OCI-LY7 (cell line): Measurements from ENCODE around the gene FAM117A. TPM values are rescaled to one million over a fixed set of nuclear protein-coding genes. Genes with fewer than 3 reads are reported as not detected.
"Not testable (repeated sequence)": the region's sequence is repeated elsewhere in the genome, so short reads cannot be mapped to it uniquely, and the experiment has no call there.

Source experiments
- BruUV-seq: library from RNA; stranded (reverse); fragments of 400-500 nt; replicated peaks from 2 replicates; lab custom pipeline; 2021; lab: Mats Ljungman, UMichigan
- CTCF ChIA-PET: fragments of 300-600 bp; sonication (Branson Sonifier 250); formaldehyde crosslinking; loops from one replicate; lab custom pipeline; 2022; ENCODE audit warnings: antibody characterized with exemption; ENCODE audit not compliant: unreplicated experiment; lab: Charles Lee
- POLR2A ChIA-PET: fragments of 300-600 bp; sonication (Branson Sonifier 250); formaldehyde crosslinking; loops from one replicate; lab custom pipeline; 2022; ENCODE audit warnings: antibody characterized with exemption; lab: Charles Lee
- DNase-seq: peaks from one replicate; pipeline ENCODE4 v3.0.0-alpha.2; 2015; ENCODE audit warnings: low spot score
- H2AFZ ChIP-seq: fragments of 200-600 bp; sonication (generic), shearing (Covaris generic); 2 replicates; pipeline ENCODE4 v1.6.1; 2014; ENCODE audit warnings: mild to moderate bottlenecking, antibody characterized with exemption, low read length, moderate library complexity
- H3K27ac ChIP-seq: fragments of 200-600 bp; sonication (generic); 2 replicates; pipeline ENCODE4 v1.5.1; 2014; ENCODE audit warnings: mixed run types, low read depth, mild to moderate bottlenecking, moderate library complexity, low read length, inconsistent platforms; ENCODE audit not compliant: poor library complexity, severe bottlenecking
- H3K36me3 ChIP-seq: fragments of 200-600 bp; sonication (generic); 2 replicates; pipeline ENCODE4 v1.6.1; 2014; ENCODE audit warnings: mild to moderate bottlenecking, antibody characterized with exemption, low read length, moderate library complexity, mixed read lengths; ENCODE audit not compliant: insufficient read depth
- H3K4me1 ChIP-seq: fragments of 200-600 bp; sonication (generic); 2 replicates; pipeline ENCODE4 v1.5.1; 2014; ENCODE audit warnings: mild to moderate bottlenecking, low read length; ENCODE audit not compliant: insufficient read depth, poor library complexity, severe bottlenecking
- H3K4me2 ChIP-seq: fragments of 200-600 bp; sonication (generic); 2 replicates; pipeline ENCODE4 v1.6.1; 2014; ENCODE audit warnings: mild to moderate bottlenecking, low read length
- H3K4me3 ChIP-seq: fragments of 200-600 bp; sonication (generic); 2 replicates; pipeline ENCODE4 v1.5.1; 2014; ENCODE audit warnings: mild to moderate bottlenecking, low read depth, low read length; ENCODE audit not compliant: poor library complexity, severe bottlenecking
- H3K79me2 ChIP-seq: fragments of 200-600 bp; sonication (generic); 2 replicates; pipeline ENCODE4 v1.6.1; 2016; ENCODE audit warnings: low read depth, mild to moderate bottlenecking, low read length, moderate library complexity, mixed read lengths; ENCODE audit not compliant: insufficient read depth
- H3K9me2 ChIP-seq: fragments of 200-600 bp; sonication (generic); 2 replicates; pipeline ENCODE4 v1.6.1; 2016; ENCODE audit warnings: mild to moderate bottlenecking, low read length, mixed read lengths; ENCODE audit not compliant: insufficient read depth
- H3K9me3 ChIP-seq: fragments of 200-600 bp; sonication (generic); 2 replicates; pipeline ENCODE4 v1.6.1; 2014; ENCODE audit warnings: mild to moderate bottlenecking, mixed run types, low read length, mixed read lengths
- H4K20me1 ChIP-seq: fragments of 200-600 bp; sonication (generic); 2 replicates; pipeline ENCODE4 v1.6.1; 2014; ENCODE audit warnings: mild to moderate bottlenecking, antibody characterized with exemption, low read length, moderate library complexity, mixed read lengths; ENCODE audit not compliant: insufficient read depth
- EZH2phosphoT487 ChIP-seq: fragments of 200-600 bp; sonication (generic); IDR thresholded peaks from 2 replicates; pipeline ENCODE4 v1.6.1; 2018; ENCODE audit warnings: low read depth, borderline replicate concordance, mild to moderate bottlenecking, mixed run types, antibody characterized with exemption, low read length, moderate library complexity, mixed read lengths
- intact Hi-C: fragments of 100-400 bp; cut with micrococcal nuclease; formaldehyde crosslinking; loops from one replicate; pipeline ENCODE4 v1.10.0; 2022; ENCODE audit not compliant: unreplicated experiment
- total RNA-seq, 2 experiments: library from RNA; depleted of rRNA in 1 of 2; stranded (reverse); fragments of >200 nt in 1 of 2; shearing (Covaris generic) in 1 of 2; gene quantifications; 2 replicates each; pipeline ENCODE4 v1.2.3, GENCODE V29; 2014 to 2022
- TF ChIP-seq, protein P1 (sequence below): fragments of 200-600 bp; sonication (generic); conservative IDR thresholded peaks from 2 replicates; pipeline ENCODE4 v1.5.1; 2014; ENCODE audit warnings: mild to moderate bottlenecking, antibody characterized with exemption, low read length, moderate library complexity, mixed read lengths

Gene FAM117A
- total RNA-seq, 2 experiments from 2014 or later = 40.4 to 44.3 TPM

DNA sequence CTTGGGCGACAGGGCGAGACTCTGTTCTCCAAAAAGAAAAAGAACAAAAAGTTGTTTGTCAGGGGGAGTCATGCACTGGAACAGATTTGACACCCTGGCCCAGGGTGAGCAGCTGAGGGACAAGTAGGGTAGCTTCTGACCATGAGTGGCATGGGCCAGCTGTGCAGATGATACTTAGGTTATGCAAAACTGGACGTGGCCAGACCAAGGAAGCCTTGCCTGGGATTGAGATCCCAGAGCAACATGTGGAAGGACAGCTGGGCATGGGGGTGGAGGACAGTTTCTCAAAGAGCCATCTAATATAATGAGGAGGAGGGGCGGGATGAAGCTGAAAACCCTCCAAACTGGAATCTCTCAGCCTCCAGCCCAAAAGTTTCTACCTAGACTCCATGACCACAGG is 36.6 kb downstream of the FAM117A start:
- no peak overlapping the region for H3K4me3 ChIP-seq
- peaks cover 92% of the 10 kb centered on the region for H3K36me3 ChIP-seq
- no TSS peak for BruUV-seq
- no peak overlapping the region for H2AFZ ChIP-seq
- TF ChIP-seq, protein P1, sequence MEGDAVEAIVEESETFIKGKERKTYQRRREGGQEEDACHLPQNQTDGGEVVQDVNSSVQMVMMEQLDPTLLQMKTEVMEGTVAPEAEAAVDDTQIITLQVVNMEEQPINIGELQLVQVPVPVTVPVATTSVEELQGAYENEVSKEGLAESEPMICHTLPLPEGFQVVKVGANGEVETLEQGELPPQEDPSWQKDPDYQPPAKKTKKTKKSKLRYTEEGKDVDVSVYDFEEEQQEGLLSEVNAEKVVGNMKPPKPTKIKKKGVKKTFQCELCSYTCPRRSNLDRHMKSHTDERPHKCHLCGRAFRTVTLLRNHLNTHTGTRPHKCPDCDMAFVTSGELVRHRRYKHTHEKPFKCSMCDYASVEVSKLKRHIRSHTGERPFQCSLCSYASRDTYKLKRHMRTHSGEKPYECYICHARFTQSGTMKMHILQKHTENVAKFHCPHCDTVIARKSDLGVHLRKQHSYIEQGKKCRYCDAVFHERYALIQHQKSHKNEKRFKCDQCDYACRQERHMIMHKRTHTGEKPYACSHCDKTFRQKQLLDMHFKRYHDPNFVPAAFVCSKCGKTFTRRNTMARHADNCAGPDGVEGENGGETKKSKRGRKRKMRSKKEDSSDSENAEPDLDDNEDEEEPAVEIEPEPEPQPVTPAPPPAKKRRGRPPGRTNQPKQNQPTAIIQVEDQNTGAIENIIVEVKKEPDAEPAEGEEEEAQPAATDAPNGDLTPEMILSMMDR = no peak
- TF ChIP-seq EZH2phosphoT487 = no peak
- CTCF ChIA-PET = no interaction called here
- POLR2A ChIA-PET = interaction anchor here (1.0 kb wide), 1 partner anchor 37 kb away, joined by 5 read pairs; the partner anchor contains the start of gene FAM117A
- H3K4me2 ChIP-seq = no peak overlapping the region
- intact Hi-C loops = no loop called here
- H3K9me2 ChIP-seq = no peaks in the 10 kb centered on the region
- H3K27ac ChIP-seq = no peak overlapping the region
- no peaks in the 10 kb centered on the region; the same call in 1 of the 2 replicates for H4K20me1 ChIP-seq
- H3K4me1 ChIP-seq = no peaks in the 10 kb centered on the region
- no peak for DNase-seq
- H3K9me3 ChIP-seq = no peaks in the 10 kb centered on the region
- peaks cover 4% of the 10 kb centered on the region; the same call in 1 of the 2 replicates for H3K79me2 ChIP-seq

DNA sequence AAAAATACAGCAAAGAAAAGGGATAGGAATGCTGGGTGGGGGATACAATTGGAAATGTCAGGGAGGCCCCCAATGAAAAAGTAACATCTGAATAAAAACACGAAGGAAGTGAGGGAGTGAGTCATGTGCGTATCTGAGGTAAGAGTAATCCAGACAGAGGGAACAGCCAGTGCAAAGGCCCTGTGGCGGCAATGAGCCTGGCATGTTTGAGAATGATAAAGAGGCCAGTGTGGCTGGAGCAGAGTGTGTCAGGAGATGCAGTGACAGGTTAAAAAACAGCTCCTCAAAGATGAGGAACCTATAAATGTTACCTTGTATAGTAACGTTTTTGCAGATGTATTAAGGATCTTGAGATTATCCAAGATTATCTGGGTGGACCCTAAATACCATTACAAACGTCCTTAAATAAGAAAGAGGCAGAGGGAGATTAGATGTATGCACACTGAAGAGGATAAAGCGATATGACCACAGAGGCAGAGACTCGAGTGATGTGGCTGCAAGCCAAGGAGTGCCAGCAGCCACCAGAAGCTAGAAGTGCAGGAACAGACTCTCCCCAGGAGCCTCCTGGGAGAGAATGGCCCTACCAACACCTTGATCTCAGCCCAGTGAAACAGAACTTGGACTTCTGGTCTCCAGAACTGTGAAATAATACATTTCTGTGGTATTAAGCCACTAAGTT is 38.3 kb downstream of the FAM117A start:
- no peaks in the 10 kb centered on the region for H3K9me2 ChIP-seq
- peaks cover 92% of the 10 kb centered on the region for H3K36me3 ChIP-seq
- no peak for DNase-seq
- H3K4me2 ChIP-seq = no peak overlapping the region
- TF ChIP-seq, protein P1 = no peak
- TF ChIP-seq EZH2phosphoT487 = no peak
- no peaks in the 10 kb centered on the region for H3K4me1 ChIP-seq
- intact Hi-C loops = no loop called here
- H3K27ac ChIP-seq = no peak overlapping the region
- H4K20me1 ChIP-seq = no peaks in the 10 kb centered on the region; the same call in 1 of the 2 replicates
- ChIA-PET POLR2A (no interaction called here), CTCF (no interaction called here)
- no peak overlapping the region for H2AFZ ChIP-seq
- H3K79me2 ChIP-seq = peaks cover 4% of the 10 kb centered on the region; the same call in 1 of the 2 replicates
- no peaks in the 10 kb centered on the region for H3K9me3 ChIP-seq
- H3K4me3 ChIP-seq = no peak overlapping the region
- no TSS peak for BruUV-seq

DNA sequence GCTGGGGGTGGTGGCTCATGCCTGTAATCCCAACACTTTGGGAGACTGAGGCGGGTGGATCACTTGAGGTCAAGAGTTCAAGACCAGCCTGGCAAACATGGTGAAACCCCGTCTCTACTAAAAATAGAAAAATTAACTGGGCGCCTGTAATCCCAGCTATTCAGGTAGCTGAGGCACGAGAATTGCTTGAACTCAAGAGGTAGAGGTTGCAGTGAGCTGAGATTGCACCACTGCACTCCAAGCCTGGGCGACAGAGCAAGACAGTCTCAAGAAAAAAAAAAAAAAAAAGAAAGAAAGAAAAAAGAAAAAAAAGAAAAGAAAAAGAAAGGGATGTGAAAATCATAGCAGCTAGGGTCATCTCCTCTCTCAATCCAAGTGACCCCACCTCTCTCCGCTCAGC is 39.4 kb downstream of the FAM117A start:
- H3K9me2 ChIP-seq, H3K4me1 ChIP-seq, H2AFZ ChIP-seq, H4K20me1 ChIP-seq, H3K4me2 ChIP-seq, H3K9me3 ChIP-seq, BruUV-seq, CTCF ChIA-PET, DNase-seq, intact Hi-C loops, H3K79me2 ChIP-seq, H3K27ac ChIP-seq, H3K4me3 ChIP-seq: not testable (repeated sequence)
- H3K36me3 ChIP-seq = peaks cover 93% of the 10 kb centered on the region
- POLR2A ChIA-PET = interaction anchor here (0.6 to 1.6 kb wide), 2 partner anchors 13 to 104 kb away, joined by 3 read pairs; no protein-coding TSS in a partner anchor
